GM12891 (cell line): ENCODE data around the gene SAE1.

Source experiments
- DNase-seq: peaks from one replicate; pipeline ENCODE4 v3.0.0; 2011; ENCODE audit warnings: low spot score; ENCODE audit not compliant: insufficient read length
- FAIRE-seq: peaks from 2 replicates; lab custom pipeline; 2011; peaks lifted over from hg19 to GRCh38; lab: Jason Lieb, UNC
- PAX5 ChIP-seq: IDR thresholded peaks from 2 replicates; pipeline ENCODE4 v1.6.1; 2011; ENCODE audit warnings: low read length, moderate library complexity, mild to moderate bottlenecking; ENCODE audit not compliant: insufficient read depth, severe bottlenecking
- POLR2A ChIP-seq: IDR thresholded peaks from 2 replicates; pipeline ENCODE4 v1.6.1; 2011; ENCODE audit warnings: low read depth, low read length, control low read depth
- POLR2AphosphoS5 ChIP-seq: IDR thresholded peaks from 2 replicates; pipeline ENCODE4 v1.6.1; 2011; ENCODE audit warnings: low read depth, low read length, control low read depth
- POU2F2 ChIP-seq: IDR thresholded peaks from 2 replicates; pipeline ENCODE4 v1.6.1; 2011; ENCODE audit warnings: low read depth, mild to moderate bottlenecking, control low read depth, low read length, moderate library complexity
- SPI1 ChIP-seq: IDR thresholded peaks from 2 replicates; pipeline ENCODE4 v1.6.1; 2011; ENCODE audit warnings: low read depth, low read length, control low read depth
- TAF1 ChIP-seq: IDR thresholded peaks from 2 replicates; pipeline ENCODE4 v1.6.1; 2011; ENCODE audit warnings: low read depth, low read length, control low read depth

The SAE1 gene

DNA sequence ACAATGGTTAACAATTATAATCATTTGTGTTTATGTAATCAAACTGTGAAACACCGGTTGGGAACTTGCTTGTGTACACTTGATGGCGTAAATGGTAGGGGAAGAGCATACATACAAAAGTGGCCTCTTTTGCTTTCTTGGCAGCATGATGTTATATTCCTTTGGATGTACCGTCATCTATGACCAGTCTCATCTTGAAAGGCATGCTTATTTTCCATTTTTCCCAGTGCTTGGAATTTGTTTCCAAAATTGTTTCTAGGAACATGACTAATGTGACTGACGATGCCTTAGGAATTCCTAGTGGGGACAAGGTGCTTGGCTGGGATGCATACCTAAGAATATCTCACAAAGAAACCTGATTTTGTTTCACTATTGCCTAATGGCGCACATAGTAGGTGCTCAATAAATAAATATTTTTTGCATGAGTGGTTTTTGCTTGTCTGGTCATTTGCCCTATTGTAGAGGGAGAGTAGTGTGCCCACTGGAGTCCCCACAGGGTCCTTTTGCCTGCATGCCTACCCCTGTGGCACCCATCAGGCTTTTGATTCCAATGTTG, 45.5 kb downstream of the SAE1 start:
- FAIRE-seq (no peak), DNase-seq (no peak)
- no peak for TF ChIP-seq SPI1

DNA sequence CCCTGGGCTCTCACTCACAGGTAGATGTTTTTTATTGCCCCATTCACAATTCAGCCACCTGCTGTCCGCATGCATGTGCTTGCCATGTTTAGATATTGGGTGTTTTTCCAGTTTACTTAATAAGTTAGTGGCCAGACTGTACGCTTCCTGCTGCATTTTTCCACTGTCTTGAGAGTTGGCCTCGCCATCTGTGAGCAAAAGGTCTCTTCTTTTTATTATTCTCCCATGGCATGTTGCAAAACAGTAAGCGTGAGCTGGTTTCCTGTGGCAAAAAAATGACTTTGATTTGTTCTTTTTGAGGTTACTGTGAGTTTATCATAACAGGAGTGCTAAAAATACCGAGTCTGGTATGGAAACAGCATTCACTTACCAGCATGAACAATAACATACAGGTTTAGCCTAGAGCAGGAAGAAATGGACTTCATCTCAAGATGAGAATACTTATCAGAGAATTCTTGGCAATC, 46.0 kb downstream of the SAE1 start:
- DNase-seq (no peak), FAIRE-seq (peak; percentile 56)

GRCh38 chr19:47179653-47180310, 49.1 kb downstream of the SAE1 start:
- DNase-seq (no peak), FAIRE-seq (no peak)
- no peak for TF ChIP-seq TAF1
- TF ChIP-seq POLR2A: no peak
- no peak for TF ChIP-seq POLR2AphosphoS5
- no peak for TF ChIP-seq POU2F2
- no peak for TF ChIP-seq PAX5
- TF ChIP-seq SPI1: no peak

More for the DNA sequence above, 46.0 kb downstream of the SAE1 start:
- TF ChIP-seq POLR2A (no peak), POU2F2 (no peak), SPI1 (no peak), PAX5 (no peak), POLR2AphosphoS5 (no peak), TAF1 (no peak)

DNA sequence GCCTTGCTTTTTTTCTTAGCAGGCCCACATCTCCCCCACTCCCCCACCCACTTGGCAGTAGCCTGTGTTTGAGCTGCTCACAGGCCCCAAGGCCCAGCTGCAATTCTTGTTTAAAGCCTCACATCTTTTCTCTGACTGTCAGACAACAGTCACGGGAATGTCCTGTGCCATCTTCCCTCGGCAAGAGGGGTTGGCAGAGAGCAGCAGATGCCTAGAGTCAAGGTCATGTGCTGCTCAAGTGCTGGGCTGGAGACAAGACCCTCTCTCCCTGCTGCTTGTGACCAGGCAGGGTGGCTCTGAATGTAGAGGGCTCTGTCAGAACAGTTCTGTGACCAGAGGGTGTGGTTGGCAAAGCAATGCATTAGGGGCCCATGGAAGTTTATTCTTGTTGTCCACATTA, 53.0 kb downstream of the SAE1 start:
- no peak for FAIRE-seq
- TF ChIP-seq SPI1: no peak
- no peak for DNase-seq

- DNase-seq: peak; percentile 68
- peak; percentile 97 for FAIRE-seq
- TF ChIP-seq POLR2AphosphoS5 (peak; percentile 64; the same call in 1 of the 2 replicates), PAX5 (peak; percentile 81), POU2F2 (peak; percentile 97), SPI1 (no peak), POLR2A (0 out of 2 replicates have a peak, but pooled peaks have one; percentile 51)
Observed at GRCh38 chr19:47186446-47187334, 56.1 kb downstream of the SAE1 start.

- FAIRE-seq (no peak), DNase-seq (no peak)
- no peak for TF ChIP-seq TAF1
- TF ChIP-seq SPI1: no peak
- no peak for TF ChIP-seq POLR2A
- TF ChIP-seq POLR2AphosphoS5: no peak
- TF ChIP-seq PAX5: no peak
- no peak for TF ChIP-seq POU2F2
Observed at GRCh38 chr19:47187335-47187655, 56.7 kb downstream of the SAE1 start.

DNA sequence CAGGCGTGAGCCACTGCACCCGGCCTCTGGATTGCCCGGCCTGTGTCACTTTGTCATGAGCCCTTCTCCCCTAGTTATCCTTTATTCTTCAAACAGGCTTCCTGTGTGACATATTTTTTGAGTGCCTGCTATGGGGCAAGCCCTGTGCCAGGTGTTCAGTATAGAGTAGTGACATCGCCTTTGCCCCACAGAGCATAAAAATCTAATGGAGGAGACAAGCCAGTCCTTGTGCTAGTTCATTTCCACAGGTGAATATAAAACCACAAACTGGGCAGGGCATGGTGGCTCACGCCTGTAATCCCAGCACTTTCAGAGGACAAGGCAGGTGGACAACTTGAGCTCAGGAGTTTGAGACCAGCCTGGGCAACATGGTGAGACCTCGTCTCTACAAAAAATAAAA, 57.2 kb downstream of the SAE1 start:
- no peak for FAIRE-seq
- TF ChIP-seq PAX5 (no peak), POLR2A (no peak), POU2F2 (no peak), POLR2AphosphoS5 (no peak), TAF1 (no peak), SPI1 (no peak)
- DNase-seq: no peak

GRCh38 chr19:47188507-47189033, 57.9 kb downstream of the SAE1 start:
- DNase-seq: no peak
- TF ChIP-seq POU2F2 (no peak), PAX5 (no peak)
- FAIRE-seq: no peak

- no peak for FAIRE-seq
- TF ChIP-seq POLR2A (no peak), TAF1 (no peak), PAX5 (no peak)
- no peak for DNase-seq
Observed at GRCh38 chr19:47190167-47190727, 59.6 kb downstream of the SAE1 start.

GRCh38 chr19:47195434-47195833, 64.8 kb downstream of the SAE1 start:
- DNase-seq: no peak
- TF ChIP-seq TAF1 (no peak), SPI1 (no peak), POLR2AphosphoS5 (no peak), PAX5 (no peak), POU2F2 (no peak), POLR2A (no peak)
- no peak for FAIRE-seq
